Measurements from ENCODE around the gene SAFB. TPM values are rescaled to one million over a fixed set of nuclear protein-coding genes. Genes with fewer than 3 reads are reported as not detected.

SAFB gene
- total RNA-seq, 2 donors from 2014 or later, result 130 to 153 TPM

DNA sequence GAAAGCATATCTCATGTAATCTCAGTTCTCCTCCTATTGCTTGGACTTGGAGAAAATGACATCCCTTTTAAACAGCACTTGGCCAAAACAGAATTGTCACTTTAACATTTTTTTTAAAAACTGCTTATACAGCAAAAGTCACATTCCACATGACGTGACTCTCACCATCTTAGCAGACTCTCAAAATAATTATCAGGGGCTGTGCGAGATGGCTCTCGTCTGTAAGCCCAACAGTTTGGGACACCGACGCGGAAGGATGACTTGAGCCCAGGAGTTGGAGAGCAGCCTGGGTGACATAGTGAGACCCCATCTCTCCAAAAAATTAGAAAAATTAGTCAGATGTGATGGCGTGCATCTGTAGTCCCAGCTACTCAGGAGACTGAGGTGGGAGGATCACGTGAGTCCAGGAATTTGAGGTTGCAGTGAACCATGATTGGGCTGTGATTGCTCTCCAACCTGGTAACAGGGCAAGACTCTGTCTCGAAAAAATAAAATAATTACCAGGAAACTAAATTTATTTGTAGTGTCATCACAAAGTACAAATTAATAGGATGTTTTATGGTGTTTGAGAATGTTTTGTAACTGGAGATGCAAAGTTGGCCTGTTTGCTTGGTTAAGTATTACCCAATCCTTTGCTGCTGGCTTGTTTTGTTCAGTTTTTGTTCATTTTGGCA is 8.8 kb downstream of the SAFB start:
- Mint-ChIP-seq H3K27me3 (ENCODE audit: insufficient read depth) (no peaks in the 10 kb centered on the region), H3K4me3 (no peak overlapping the region), H3K9me3 (no peaks in the 10 kb centered on the region), H3K4me1 (peaks cover 4% of the 10 kb centered on the region), H3K36me3 (ENCODE audit: low read depth) (peaks cover 67% of the 10 kb centered on the region), H3K27ac (no peak overlapping the region)
- Histone ChIP-seq H3K9me3 (ENCODE audit: control insufficient read depth, low read length) (no peaks in the 10 kb centered on the region), H3K27me3 (ENCODE audit: control insufficient read depth, insufficient read depth, low read length, poor library complexity, severe bottlenecking) (no peaks in the 10 kb centered on the region), H3K9ac (ENCODE audit: extremely low read depth, low read length, poor library complexity, severe bottlenecking) (no peak overlapping the region), H3K4me1 (ENCODE audit: control insufficient read depth, insufficient read depth, low read length) (no peaks in the 10 kb centered on the region), H3K36me3 (ENCODE audit: control insufficient read depth, insufficient read depth, low read length) (peaks cover 69% of the 10 kb centered on the region), H3K27ac (ENCODE audit: low read depth, low read length) (no peak overlapping the region), H3K4me3 (ENCODE audit: low read length) (no peak overlapping the region)
- DNase-seq, result no peak
- 97 to 98% methylated on average over 8 to 9 of the region's 9 CpGs for WGBS, 2 experiments (ENCODE audit: insufficient coverage in 1 of 2, insufficient read length in 1 of 2)
- TF ChIP-seq, protein P1, sequence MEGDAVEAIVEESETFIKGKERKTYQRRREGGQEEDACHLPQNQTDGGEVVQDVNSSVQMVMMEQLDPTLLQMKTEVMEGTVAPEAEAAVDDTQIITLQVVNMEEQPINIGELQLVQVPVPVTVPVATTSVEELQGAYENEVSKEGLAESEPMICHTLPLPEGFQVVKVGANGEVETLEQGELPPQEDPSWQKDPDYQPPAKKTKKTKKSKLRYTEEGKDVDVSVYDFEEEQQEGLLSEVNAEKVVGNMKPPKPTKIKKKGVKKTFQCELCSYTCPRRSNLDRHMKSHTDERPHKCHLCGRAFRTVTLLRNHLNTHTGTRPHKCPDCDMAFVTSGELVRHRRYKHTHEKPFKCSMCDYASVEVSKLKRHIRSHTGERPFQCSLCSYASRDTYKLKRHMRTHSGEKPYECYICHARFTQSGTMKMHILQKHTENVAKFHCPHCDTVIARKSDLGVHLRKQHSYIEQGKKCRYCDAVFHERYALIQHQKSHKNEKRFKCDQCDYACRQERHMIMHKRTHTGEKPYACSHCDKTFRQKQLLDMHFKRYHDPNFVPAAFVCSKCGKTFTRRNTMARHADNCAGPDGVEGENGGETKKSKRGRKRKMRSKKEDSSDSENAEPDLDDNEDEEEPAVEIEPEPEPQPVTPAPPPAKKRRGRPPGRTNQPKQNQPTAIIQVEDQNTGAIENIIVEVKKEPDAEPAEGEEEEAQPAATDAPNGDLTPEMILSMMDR (conservative IDR thresholded peaks at IDR 0.05), result no peak

DNA sequence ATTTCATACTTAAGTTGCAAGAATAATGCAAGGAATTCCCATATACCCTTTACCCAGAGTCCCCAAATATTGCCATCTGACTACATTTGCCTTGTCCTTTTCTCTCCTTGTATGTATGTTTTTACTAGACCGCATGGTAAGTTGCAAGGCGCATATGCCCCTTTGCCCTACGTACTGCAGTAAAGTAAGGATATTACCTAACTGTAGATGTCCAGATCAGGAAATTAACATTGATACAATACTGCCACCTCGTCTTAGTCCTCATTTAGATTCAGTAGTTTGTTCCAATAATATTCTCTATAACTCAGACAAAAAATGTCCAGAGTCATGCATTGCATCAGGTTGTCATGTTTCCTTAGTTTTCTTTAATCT is 9.3 kb downstream of the SAFB start:
- H3K36me3 ChIP-seq (ENCODE audit: control insufficient read depth, insufficient read depth, low read length), result peaks cover 64% of the 10 kb centered on the region
- H3K4me3 ChIP-seq (ENCODE audit: low read length), result no peak overlapping the region
- no peak overlapping the region for H3K27ac Mint-ChIP-seq
- H3K9me3 Mint-ChIP-seq, result no peaks in the 10 kb centered on the region
- WGBS, 2 experiments (ENCODE audit: insufficient coverage in 1 of 2, insufficient read length in 1 of 2), result 93 to 95% methylated on average over 3 to 4 of the region's 4 CpGs
- no peaks in the 10 kb centered on the region for H3K4me1 ChIP-seq (ENCODE audit: control insufficient read depth, insufficient read depth, low read length)
- H3K36me3 Mint-ChIP-seq (ENCODE audit: low read depth), result peaks cover 63% of the 10 kb centered on the region
- no peaks in the 10 kb centered on the region for H3K27me3 ChIP-seq (ENCODE audit: control insufficient read depth, insufficient read depth, low read length, poor library complexity, severe bottlenecking)
- no peak overlapping the region for H3K27ac ChIP-seq (ENCODE audit: low read depth, low read length)
- H3K4me3 Mint-ChIP-seq, result no peak overlapping the region
- peaks cover 4% of the 10 kb centered on the region for H3K4me1 Mint-ChIP-seq
- no peaks in the 10 kb centered on the region for H3K27me3 Mint-ChIP-seq (ENCODE audit: insufficient read depth)
- TF ChIP-seq, protein P1 (conservative IDR thresholded peaks at IDR 0.05), result no peak
- no peak overlapping the region for H3K9ac ChIP-seq (ENCODE audit: extremely low read depth, low read length, poor library complexity, severe bottlenecking)
- H3K9me3 ChIP-seq (ENCODE audit: control insufficient read depth, low read length), result no peaks in the 10 kb centered on the region
- DNase-seq, result no peak

DNA sequence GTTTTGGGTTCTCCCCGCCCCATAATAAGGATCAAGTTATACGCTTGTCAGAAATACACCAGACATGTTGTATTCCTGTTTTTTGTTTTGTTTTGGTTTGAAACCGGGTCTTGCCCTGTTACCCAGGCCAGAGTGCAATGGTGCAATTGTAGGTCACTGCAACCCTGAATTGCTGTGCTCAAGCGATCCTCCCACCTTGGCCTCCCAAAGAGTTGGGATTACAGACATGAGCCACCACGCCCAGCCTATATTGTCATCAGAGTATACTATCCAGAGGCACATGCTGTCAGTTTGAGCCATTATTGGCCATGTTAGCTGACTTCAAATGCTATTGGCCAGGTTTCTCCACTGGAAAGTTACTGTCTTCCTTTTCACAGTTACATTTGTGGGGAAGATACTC is 9.8 kb downstream of the SAFB start:
- H3K36me3 Mint-ChIP-seq (ENCODE audit: low read depth), result peaks cover 63% of the 10 kb centered on the region
- no peaks in the 10 kb centered on the region for H3K27me3 Mint-ChIP-seq (ENCODE audit: insufficient read depth)
- no peak overlapping the region for H3K9ac ChIP-seq (ENCODE audit: extremely low read depth, low read length, poor library complexity, severe bottlenecking)
- WGBS, 2 experiments (ENCODE audit: insufficient coverage in 1 of 2, insufficient read length in 1 of 2), result 86 to 96% methylated on average over 3 to 5 of the region's 5 CpGs
- no peak overlapping the region for H3K4me3 Mint-ChIP-seq
- TF ChIP-seq, protein P1 (conservative IDR thresholded peaks at IDR 0.05), result no peak
- peaks cover 64% of the 10 kb centered on the region for H3K36me3 ChIP-seq (ENCODE audit: control insufficient read depth, insufficient read depth, low read length)
- H3K27ac Mint-ChIP-seq, result no peak overlapping the region
- peaks cover under 1% of the 10 kb centered on the region for H3K4me1 Mint-ChIP-seq
- H3K27me3 ChIP-seq (ENCODE audit: control insufficient read depth, insufficient read depth, low read length, poor library complexity, severe bottlenecking), result no peaks in the 10 kb centered on the region
- H3K4me1 ChIP-seq (ENCODE audit: control insufficient read depth, insufficient read depth, low read length), result no peaks in the 10 kb centered on the region
- H3K9me3 ChIP-seq (ENCODE audit: control insufficient read depth, low read length), result no peaks in the 10 kb centered on the region
- H3K9me3 Mint-ChIP-seq, result no peaks in the 10 kb centered on the region
- no peak overlapping the region for H3K27ac ChIP-seq (ENCODE audit: low read depth, low read length)
- no peak overlapping the region for H3K4me3 ChIP-seq (ENCODE audit: low read length)
- no peak for DNase-seq
